Thyroid gland (tissue), 4 donors: ENCODE results near the gene CECR2.

ENCODE experiments used
- POLR2A ChIP-seq, 2 donors: fragments of 450-650 bp; IDR thresholded peaks; one replicate each; pipeline ENCODE4 v1.6.1; 2017; ENCODE audit warnings: antibody characterized with exemption in 2 of 2, mild to moderate bottlenecking in 2 of 2, moderate library complexity in 1 of 2
- TF ChIP-seq, protein P1 (sequence below), 6 experiments: fragments of 200-600 bp in 3 of 6; fragments of 450-650 bp in 3 of 6; sonication (generic) in 3 of 6; IDR thresholded peaks; one replicate each; pipeline ENCODE4 v1.5.1; 2016 to 2019; ENCODE audit warnings: antibody characterized with exemption in 6 of 6, mild to moderate bottlenecking in 2 of 6, inconsistent platforms in 1 of 6, moderate library complexity in 1 of 6

DNA sequence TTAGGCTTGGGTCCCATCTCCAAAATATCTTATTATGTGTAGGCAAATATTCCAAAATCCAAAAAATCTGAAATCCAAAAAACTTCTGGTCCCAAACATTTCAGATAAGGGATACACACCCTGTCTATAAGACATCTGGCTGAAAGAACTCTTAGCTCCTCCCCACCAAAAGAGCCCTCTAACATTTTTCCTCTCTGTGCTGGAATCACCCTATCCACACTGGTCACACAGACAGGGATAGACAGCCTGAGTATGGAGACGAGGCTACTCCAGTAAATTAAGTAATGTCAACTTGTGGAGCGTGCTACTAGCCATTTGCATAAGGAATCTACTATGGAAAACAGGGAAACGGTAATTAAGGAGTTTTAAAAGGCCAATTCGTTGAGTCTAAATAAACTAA lies 234.4 kb downstream of the CECR2 start:
- TF ChIP-seq, protein P1, sequence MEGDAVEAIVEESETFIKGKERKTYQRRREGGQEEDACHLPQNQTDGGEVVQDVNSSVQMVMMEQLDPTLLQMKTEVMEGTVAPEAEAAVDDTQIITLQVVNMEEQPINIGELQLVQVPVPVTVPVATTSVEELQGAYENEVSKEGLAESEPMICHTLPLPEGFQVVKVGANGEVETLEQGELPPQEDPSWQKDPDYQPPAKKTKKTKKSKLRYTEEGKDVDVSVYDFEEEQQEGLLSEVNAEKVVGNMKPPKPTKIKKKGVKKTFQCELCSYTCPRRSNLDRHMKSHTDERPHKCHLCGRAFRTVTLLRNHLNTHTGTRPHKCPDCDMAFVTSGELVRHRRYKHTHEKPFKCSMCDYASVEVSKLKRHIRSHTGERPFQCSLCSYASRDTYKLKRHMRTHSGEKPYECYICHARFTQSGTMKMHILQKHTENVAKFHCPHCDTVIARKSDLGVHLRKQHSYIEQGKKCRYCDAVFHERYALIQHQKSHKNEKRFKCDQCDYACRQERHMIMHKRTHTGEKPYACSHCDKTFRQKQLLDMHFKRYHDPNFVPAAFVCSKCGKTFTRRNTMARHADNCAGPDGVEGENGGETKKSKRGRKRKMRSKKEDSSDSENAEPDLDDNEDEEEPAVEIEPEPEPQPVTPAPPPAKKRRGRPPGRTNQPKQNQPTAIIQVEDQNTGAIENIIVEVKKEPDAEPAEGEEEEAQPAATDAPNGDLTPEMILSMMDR (IDR thresholded peaks at IDR 0.05) = no peak
- TF ChIP-seq POLR2A (IDR thresholded peaks at IDR 0.05) = no peak
